Heart left ventricle (tissue), 16 donors: ENCODE results near the gene RAD23A. TPM values are rescaled to one million over a fixed set of nuclear protein-coding genes. Genes with fewer than 3 reads are reported as not detected.
"Not testable (repeated sequence)": the region's sequence is repeated elsewhere in the genome, so short reads cannot be mapped to it uniquely, and the experiment has no call there.

Source experiments
- ATAC-seq, 4 donors: fragments of 200-7000 bp; cut with Tn5 transposase; one replicate each; pipeline ENCODE4 v1.9.1; 2020 to 2022; ENCODE audit warnings: moderate library complexity in 4 of 4, mild to moderate bottlenecking in 3 of 4, moderate number of reproducible peaks in 1 of 4
- DNase-seq, 5 donors: peaks; one replicate each; pipeline ENCODE4 v3.0.0-alpha.2; 2020
- H3K27ac ChIP-seq, 12 donors: fragments of 200-600 bp; sonication (generic) in 4 of 12; one replicate each; pipeline versions ENCODE4 v1.5.0 to v1.8.0; 2016 to 2022; ENCODE audit warnings: mild to moderate bottlenecking in 2 of 12
- H3K27me3 ChIP-seq, 9 donors: fragments of 200-600 bp; sonication (generic) in 2 of 9; one replicate each; pipeline versions ENCODE4 v1.5.1 to v1.8.0; 2016 to 2022; ENCODE audit warnings: mild to moderate bottlenecking in 3 of 9
- H3K36me3 ChIP-seq, 9 donors: fragments of 200-600 bp; sonication (generic) in 2 of 9; one replicate each; pipeline versions ENCODE4 v1.5.0 to v1.8.0; 2018 to 2022; ENCODE audit warnings: mild to moderate bottlenecking in 2 of 9
- H3K4me1 ChIP-seq, 12 donors: fragments of 200-600 bp; sonication (generic) in 4 of 12; one replicate each; pipeline versions ENCODE4 v1.5.0 to v1.8.0; 2016 to 2022; ENCODE audit warnings: mild to moderate bottlenecking in 3 of 12
- H3K4me3 ChIP-seq, 12 donors: fragments of 200-600 bp; sonication (generic) in 4 of 12; one replicate each; pipeline versions ENCODE4 v1.5.0 to v1.8.0; 2017 to 2022; ENCODE audit warnings: mild to moderate bottlenecking in 9 of 12, moderate library complexity in 4 of 12
- H3K9me3 ChIP-seq, 12 donors: fragments of 200-600 bp; sonication (generic) in 4 of 12; one replicate each; pipeline versions ENCODE4 v1.5.0 to v1.8.0; 2016 to 2022; ENCODE audit warnings: mild to moderate bottlenecking in 1 of 12
- POLR2A ChIP-seq, 2 donors: fragments of 450-650 bp; IDR thresholded peaks; one replicate each; pipeline ENCODE4 v1.6.1; 2017; ENCODE audit warnings: antibody characterized with exemption in 2 of 2, mild to moderate bottlenecking in 2 of 2, moderate library complexity in 2 of 2
- WGBS, 4 donors: extraction: QIAGEN DNeasy Blood & Tissue Kit in 2 of 4; methylation state at CpG; one replicate each; pipeline versions ENCODE4 v1.1.5 to v1.1.7; 2013 to 2018; 5-methylcytosine and 5-hydroxymethylcytosine counted together
- intact Hi-C, 10 donors: fragments of 100-400 bp; cut with DNase I; formaldehyde crosslinking; loops; one replicate each; pipeline versions ENCODE4 v1.11.1 to v1.14.2; 2022
- polyA plus RNA-seq, 2 donors: library from polyadenylated mRNA; stranded (reverse); fragments of 200-250 nt; gene quantifications; one replicate each; pipeline ENCODE4 v1.2.3, GENCODE V29; 2013
- total RNA-seq, 9 donors: library from RNA; depleted of rRNA in 2 of 9; stranded (reverse); fragments of >200 nt in 2 of 9; fragmentation: NEBNext Ultra II Directional in 3 of 9; extraction: Animal tissue kit (Norgen Biotek cat#: 25700) in 3 of 9; gene quantifications; one replicate each; pipeline versions ENCODE4 v1.1.0 to v1.2.4, GENCODE V29; 2016 to 2023
- TF ChIP-seq, protein P1 (sequence below), 12 donors: fragments of 200-600 bp; sonication (generic) in 4 of 12; IDR thresholded peaks; one replicate each; pipeline versions ENCODE4 v1.5.0 to v1.8.0; 2018 to 2022; ENCODE audit warnings: antibody characterized with exemption in 12 of 12, mild to moderate bottlenecking in 5 of 12
- donor health status: ischemic (EF 13 %, LVEDD 7.1; RV severe dilation, severe dysfunction).
- donor health status: healthy with polysubstance abuse.
- donor health status: DM: no; HTN: yes; CAD: no.
- donor health status: DM: no; HTN: no; CAD: no.
- donor health status: ischemic (EF 25% LVEDD 6.9; RV normal size, moderate dysfunction).
- donor health status: ischemic (EF 25% LVEDD 5.7; RV mildly dilated, moderate dysfunction).
- donor health status: healthy.
- donor health status: DM: yes; HTN: yes; CAD: no.
- donor health status: ischemic (EF 35%, LVEDD 5.7; RV mildly dilated, moderate dysfunction).
- donor health status: nonischemic (EF 11% LVEDD 7.7; RV severe dilation, severe dysfunction).
- donor health status: DM: yes; HTN: yes; CAD: no.
- donor health status: PGD.
- donor health status: ischemic (EF 29% LVEDD 5.4; RV normal size, mild dysfunction).
- donor health status: nonischemic (EF 23%, LVEDD 6.1; RV moderate dilation, normal function).

RAD23A gene
- total and polyA plus RNA-seq, 11 donors: 130 to 272 (median 162) TPM

DNA sequence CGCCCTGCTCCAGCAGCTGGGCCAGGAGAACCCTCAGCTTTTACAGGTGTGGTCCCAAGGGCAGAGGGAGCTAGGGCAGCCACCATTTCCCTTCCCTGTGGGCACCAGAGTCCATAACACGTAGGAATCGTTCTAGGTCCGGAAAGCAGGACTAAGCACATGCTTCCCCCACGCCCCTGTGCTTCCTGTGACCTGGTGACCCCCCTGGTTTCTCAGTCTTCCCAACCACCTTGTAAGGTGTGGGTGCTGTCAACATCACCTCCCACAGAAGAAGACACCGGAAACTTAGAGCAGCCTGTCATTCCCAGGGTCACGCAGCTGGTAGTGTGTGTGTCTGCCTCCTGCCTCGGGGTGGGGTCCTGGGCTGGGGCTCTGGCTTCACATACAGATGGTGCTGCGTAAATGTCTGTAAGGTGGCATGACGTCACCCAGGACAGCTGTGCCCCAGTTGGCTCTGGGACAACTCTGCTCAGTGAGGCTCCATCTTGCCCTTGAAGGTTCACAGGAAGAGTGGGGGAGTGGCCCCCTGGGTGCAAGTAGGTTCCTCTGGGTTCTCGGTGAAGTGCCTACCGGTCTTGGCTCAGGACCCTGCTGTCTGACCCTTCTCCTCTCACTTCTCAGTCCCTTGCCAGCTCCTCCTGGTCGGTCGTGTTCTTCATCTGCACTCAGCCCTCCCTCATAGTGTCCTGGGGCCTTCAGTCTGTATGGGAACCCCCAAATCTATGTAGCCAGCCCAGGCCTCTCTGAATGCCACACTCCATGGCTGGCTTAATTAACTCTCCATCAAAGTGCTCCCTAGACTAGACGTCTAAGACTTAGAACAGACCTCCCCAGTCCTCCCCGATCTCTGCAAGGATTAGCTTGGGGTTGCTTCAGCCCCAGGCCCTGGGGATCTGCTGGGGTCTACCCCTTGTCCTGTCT, 4.0 kb downstream of the RAD23A start:
- 75 to 80% (median 76%) methylated on average over 15 to 16 of the region's 16 CpGs for WGBS, 4 donors
- TF ChIP-seq POLR2A (IDR thresholded peaks at IDR 0.05): no peak
- TF ChIP-seq, protein P1, sequence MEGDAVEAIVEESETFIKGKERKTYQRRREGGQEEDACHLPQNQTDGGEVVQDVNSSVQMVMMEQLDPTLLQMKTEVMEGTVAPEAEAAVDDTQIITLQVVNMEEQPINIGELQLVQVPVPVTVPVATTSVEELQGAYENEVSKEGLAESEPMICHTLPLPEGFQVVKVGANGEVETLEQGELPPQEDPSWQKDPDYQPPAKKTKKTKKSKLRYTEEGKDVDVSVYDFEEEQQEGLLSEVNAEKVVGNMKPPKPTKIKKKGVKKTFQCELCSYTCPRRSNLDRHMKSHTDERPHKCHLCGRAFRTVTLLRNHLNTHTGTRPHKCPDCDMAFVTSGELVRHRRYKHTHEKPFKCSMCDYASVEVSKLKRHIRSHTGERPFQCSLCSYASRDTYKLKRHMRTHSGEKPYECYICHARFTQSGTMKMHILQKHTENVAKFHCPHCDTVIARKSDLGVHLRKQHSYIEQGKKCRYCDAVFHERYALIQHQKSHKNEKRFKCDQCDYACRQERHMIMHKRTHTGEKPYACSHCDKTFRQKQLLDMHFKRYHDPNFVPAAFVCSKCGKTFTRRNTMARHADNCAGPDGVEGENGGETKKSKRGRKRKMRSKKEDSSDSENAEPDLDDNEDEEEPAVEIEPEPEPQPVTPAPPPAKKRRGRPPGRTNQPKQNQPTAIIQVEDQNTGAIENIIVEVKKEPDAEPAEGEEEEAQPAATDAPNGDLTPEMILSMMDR (IDR thresholded peaks at IDR 0.05): no peak
- intact Hi-C loops: loop anchor here in 1 of 10 donors (10.0 kb wide), 1 partner anchor 55 kb away; the partner anchor contains the start of gene GCDH
- H3K4me1 ChIP-seq: peaks cover 5 to 58% (median 39%) of the 10 kb centered on the region in 12 donors
- no peak for ATAC-seq
- H3K27me3 ChIP-seq: no peaks in the 10 kb centered on the region
- no peak for DNase-seq
- H3K27ac ChIP-seq: peak overlapping the region in 3 of 12 donors; percentile 6 to 52 (median 36)
- no peak overlapping the region for H3K4me3 ChIP-seq
- peaks cover 5 to 84% (median 74%) of the 10 kb centered on the region in 9 donors for H3K36me3 ChIP-seq
- H3K9me3 ChIP-seq: no peaks in the 10 kb centered on the region

- H3K27ac ChIP-seq: peak overlapping the region in 4 of 12 donors; percentile 39 to 81 (median 58)
- not testable (repeated sequence) for H3K27me3 ChIP-seq, DNase-seq, H3K9me3 ChIP-seq, H3K4me3 ChIP-seq, ATAC-seq
- WGBS, 4 donors: 88 to 94% (median 93%) methylated on average over 6 of the region's 6 CpGs
- intact Hi-C loops: loop anchor here in 1 of 10 donors (10.0 kb wide), 1 partner anchor 57 kb away; the partner anchor contains the start of gene GCDH
- peaks cover 5 to 82% (median 69%) of the 10 kb centered on the region in 9 donors for H3K36me3 ChIP-seq
- H3K4me1 ChIP-seq: peaks cover 3 to 66% (median 48%) of the 10 kb centered on the region in 12 donors
Observed at GRCh38 chr19:12952050-12952449, 6.4 kb downstream of the RAD23A start.

DNA sequence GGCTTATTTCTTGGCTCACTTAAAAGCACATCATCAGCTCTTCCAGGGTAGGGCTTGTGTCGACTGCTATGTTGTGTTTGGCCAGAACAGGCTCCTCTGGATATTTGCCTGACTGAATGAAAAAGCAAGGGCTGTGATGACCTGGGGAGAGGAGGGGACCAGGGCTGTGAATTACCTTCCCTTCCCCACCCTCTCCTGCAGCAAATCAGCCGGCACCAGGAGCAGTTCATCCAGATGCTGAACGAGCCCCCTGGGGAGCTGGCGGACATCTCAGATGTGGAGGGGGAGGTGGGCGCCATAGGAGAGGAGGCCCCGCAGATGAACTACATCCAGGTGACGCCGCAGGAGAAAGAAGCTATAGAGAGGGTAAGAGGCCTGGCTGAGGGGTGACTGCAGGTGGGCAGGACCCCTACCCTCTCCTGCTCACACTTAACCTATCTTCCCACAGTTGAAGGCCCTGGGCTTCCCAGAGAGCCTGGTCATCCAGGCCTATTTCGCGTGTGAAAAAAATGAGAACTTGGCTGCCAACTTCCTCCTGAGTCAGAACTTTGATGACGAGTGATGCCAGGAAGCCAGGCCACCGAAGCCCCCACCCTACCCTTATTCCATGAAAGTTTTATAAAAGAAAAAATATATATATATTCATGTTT, 7.0 kb downstream of the RAD23A start:
- peaks cover 0 to 60% (median 43%) of the 10 kb centered on the region in 12 donors for H3K4me1 ChIP-seq
- H3K27me3 ChIP-seq: no peaks in the 10 kb centered on the region
- H3K36me3 ChIP-seq: peaks cover 5 to 78% (median 68%) of the 10 kb centered on the region in 9 donors
- intact Hi-C loops: loop anchor here in 1 of 10 donors (10.0 kb wide), 1 partner anchor 58 kb away; the partner anchor contains the start of gene GCDH
- peak overlapping the region in 11 of 12 donors; percentile 2 to 81 (median 51) for H3K27ac ChIP-seq
- no peak overlapping the region for H3K4me3 ChIP-seq
- TF ChIP-seq, protein P1 (IDR thresholded peaks at IDR 0.05): no peak
- no peak for TF ChIP-seq POLR2A (IDR thresholded peaks at IDR 0.05)
- peak in 1 of 4 donors; percentile 29 for ATAC-seq
- H3K9me3 ChIP-seq: no peaks in the 10 kb centered on the region
- 43 to 54% (median 50%) methylated on average over 12 of the region's 12 CpGs for WGBS, 4 donors
- peak in 1 of 5 donors; percentile 20 for DNase-seq

DNA sequence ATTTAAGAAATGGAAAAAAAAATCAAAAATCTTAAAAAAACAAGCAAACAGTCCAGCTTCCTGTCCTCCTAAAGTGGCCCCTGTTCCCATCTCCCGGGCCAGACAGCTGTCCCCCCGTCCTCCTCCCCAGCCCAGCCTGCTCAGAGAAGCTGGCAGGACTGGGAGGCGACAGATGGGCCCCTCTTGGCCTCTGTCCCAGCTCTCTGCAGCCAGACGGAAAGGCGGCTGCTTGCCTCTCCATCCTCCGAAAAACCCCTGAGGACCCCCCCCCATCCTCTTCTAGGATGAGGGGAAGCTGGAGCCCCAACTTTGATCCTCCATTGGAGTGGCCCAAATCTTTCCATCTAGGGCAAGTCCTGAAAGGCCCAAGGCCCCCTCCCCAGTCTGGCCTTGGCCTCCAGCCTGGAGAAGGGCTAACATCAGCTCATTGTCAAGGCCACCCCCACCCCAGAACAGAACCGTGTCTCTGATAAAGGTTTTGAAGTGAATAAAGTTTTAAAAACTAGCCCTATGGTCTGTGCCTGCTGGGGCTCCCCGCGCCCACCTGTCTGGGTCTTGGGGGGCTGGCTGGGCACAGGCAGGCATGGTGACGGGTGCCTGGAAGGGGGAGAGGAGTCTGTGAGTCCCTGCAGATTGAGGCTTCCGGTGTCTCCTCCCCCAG, 7.6 kb downstream of the RAD23A start:
- H3K9me3 ChIP-seq: no peaks in the 10 kb centered on the region
- H3K36me3 ChIP-seq: peaks cover 5 to 71% (median 62%) of the 10 kb centered on the region in 9 donors
- no peak for TF ChIP-seq POLR2A (IDR thresholded peaks at IDR 0.05)
- TF ChIP-seq, protein P1 (IDR thresholded peaks at IDR 0.05): no peak
- peak overlapping the region in 11 of 12 donors; percentile 8 to 81 (median 51) for H3K27ac ChIP-seq
- peaks cover 0 to 58% (median 40%) of the 10 kb centered on the region in 12 donors for H3K4me1 ChIP-seq
- intact Hi-C loops: loop anchor here in 1 of 10 donors (10.0 kb wide), 1 partner anchor 58 kb away; the partner anchor contains the start of gene GCDH
- ATAC-seq: peak; percentile 1 to 38 (median 18)
- WGBS, 4 donors: 20 to 34% (median 26%) methylated on average over 11 of the region's 11 CpGs
- H3K4me3 ChIP-seq: no peak overlapping the region
- peak in 3 of 5 donors; percentile 50 to 61 (median 56) for DNase-seq
- no peaks in the 10 kb centered on the region for H3K27me3 ChIP-seq
